ENCODE data around the gene TUBG1.

The TUBG1 gene

DNA sequence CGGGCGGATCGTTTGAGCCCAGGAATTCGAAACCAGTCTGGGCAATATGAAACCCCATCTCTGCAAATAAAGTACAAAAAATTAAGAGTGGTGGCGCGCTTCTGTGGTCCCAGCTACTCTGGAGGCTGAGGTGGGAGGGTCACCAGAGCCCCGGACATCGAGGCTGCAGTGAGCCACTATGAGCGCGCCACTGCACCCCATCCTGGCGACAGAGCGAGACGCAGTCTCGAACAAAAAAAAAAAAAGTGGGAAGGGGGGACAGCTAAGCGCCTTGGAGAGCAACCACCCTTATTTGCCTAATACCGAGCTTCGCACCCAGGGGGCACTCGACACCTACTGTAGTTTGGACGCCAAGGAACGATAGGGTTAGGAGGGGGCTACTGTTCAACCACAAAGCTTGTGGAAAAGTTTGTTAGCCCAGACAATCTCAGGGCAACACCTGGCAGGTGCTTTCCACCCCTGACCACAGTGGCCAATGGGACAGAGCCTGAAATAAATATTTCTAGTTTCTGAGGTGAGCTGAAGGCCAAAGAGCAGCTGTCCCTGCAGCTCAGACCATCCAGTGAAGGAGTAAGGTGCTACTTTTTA is 31.1 kb upstream of the TUBG1 start:
- POLR2A ChIA-PET: interaction anchor here (0.6 to 1.3 kb wide), 10 partner anchors 9 to 362 kb away, joined by 3 to 8 read pairs (median 4); partner anchors contain the start of genes NAGLU and TUBG1
- CTCF ChIA-PET: interaction anchor here (0.7 to 8.4 kb wide), 57 partner anchors 10 to 519 kb away, joined by 3 to 120 read pairs (median 6); partner anchors contain the start of genes BECN1, CCR10, COASY and MLX
- peak; percentile 75 for TF ChIP-seq CTCF (IDR thresholded peaks at IDR 0.05; ENCODE audit: control extremely low read depth, extremely low read depth, low read depth, missing control alignments)
- peak; percentile 87 for DNase-seq (ENCODE audit: extremely low spot score)

- POLR2A ChIA-PET: interaction anchor here (1.1 kb wide), 1 partner anchor 8 kb away, joined by 8 read pairs; no protein-coding TSS in a partner anchor
- DNase-seq (ENCODE audit: extremely low spot score): no peak
- CTCF ChIA-PET: interaction anchor here (0.8 to 8.4 kb wide), 12 partner anchors 8 to 244 kb away, joined by 3 to 120 read pairs (median 20); partner anchors contain the start of genes BECN1, CCR10, MLX and PLEKHH3
- no peak for TF ChIP-seq CTCF (IDR thresholded peaks at IDR 0.05; ENCODE audit: control extremely low read depth, extremely low read depth, low read depth, missing control alignments)
Observed at GRCh38 chr17:42579794-42580551, 29.5 kb upstream of the TUBG1 start.

- CTCF ChIA-PET: interaction anchor here (1.0 to 8.4 kb wide), 5 partner anchors 8 to 179 kb away, joined by 3 to 120 read pairs (median 5); partner anchors contain the start of genes RAMP2, RETREG3 and TUBG1
Observed at GRCh38 chr17:42581744-42582270, 27.7 kb upstream of the TUBG1 start.

DNA sequence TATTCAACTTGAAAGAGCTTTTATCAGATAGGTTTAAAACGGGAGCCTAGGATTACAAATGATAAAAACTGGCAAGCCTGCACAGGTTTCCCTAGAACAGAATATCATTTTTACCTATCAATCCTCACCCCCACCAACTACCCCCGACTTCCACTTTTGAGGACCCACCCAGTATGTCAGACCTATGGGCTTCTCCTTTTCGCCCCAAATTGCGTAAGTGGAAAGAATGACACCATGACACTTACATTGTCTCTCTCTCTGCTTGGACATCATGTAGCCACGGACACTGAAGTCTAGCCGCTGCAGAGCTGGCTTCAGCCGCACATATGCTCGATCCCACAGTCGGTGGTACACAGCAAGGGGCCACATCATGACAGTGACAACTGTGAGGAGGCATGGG is 24.6 kb upstream of the TUBG1 start:
- CTCF ChIA-PET: interaction anchor here (8.4 kb wide), 1 partner anchor 19 kb away, joined by 120 read pairs; the partner anchor contains the start of genes RETREG3 and TUBG1
- TF ChIP-seq CTCF (IDR thresholded peaks at IDR 0.05; ENCODE audit: control extremely low read depth, extremely low read depth, low read depth, missing control alignments): no peak
- DNase-seq (ENCODE audit: extremely low spot score): no peak
- POLR2A ChIA-PET: interaction anchor here (0.7 kb wide), 1 partner anchor 61 kb away, joined by 9 read pairs; no protein-coding TSS in a partner anchor

More at GRCh38 chr17:42581744-42582270, 27.7 kb upstream of the TUBG1 start:
- no peak for TF ChIP-seq CTCF (IDR thresholded peaks at IDR 0.05; ENCODE audit: control extremely low read depth, extremely low read depth, low read depth, missing control alignments)
- DNase-seq (ENCODE audit: extremely low spot score): no peak
- POLR2A ChIA-PET: no interaction called here

- CTCF ChIA-PET: interaction anchor here (6.3 kb wide), 1 partner anchor 7 kb away, joined by 66 read pairs; the partner anchor contains the start of gene PSMC3IP
- DNase-seq (ENCODE audit: extremely low spot score): no peak
- TF ChIP-seq CTCF (IDR thresholded peaks at IDR 0.05; ENCODE audit: control extremely low read depth, extremely low read depth, low read depth, missing control alignments): no peak
- POLR2A ChIA-PET: interaction anchor here (0.7 kb wide), 1 partner anchor 60 kb away, joined by 9 read pairs; no protein-coding TSS in a partner anchor
Observed at GRCh38 chr17:42585353-42585752, 24.1 kb upstream of the TUBG1 start.
